ENCODE results near the gene ANGEL1.

ANGEL1 gene

GRCh38 chr14:76763096-76764041 is 49.3 kb downstream of the ANGEL1 start:
- peak; percentile 17 to 60 for DNase-seq

- no peak for DNase-seq
Observed at GRCh38 chr14:76762411-76763095, 50.1 kb downstream of the ANGEL1 start.

DNA sequence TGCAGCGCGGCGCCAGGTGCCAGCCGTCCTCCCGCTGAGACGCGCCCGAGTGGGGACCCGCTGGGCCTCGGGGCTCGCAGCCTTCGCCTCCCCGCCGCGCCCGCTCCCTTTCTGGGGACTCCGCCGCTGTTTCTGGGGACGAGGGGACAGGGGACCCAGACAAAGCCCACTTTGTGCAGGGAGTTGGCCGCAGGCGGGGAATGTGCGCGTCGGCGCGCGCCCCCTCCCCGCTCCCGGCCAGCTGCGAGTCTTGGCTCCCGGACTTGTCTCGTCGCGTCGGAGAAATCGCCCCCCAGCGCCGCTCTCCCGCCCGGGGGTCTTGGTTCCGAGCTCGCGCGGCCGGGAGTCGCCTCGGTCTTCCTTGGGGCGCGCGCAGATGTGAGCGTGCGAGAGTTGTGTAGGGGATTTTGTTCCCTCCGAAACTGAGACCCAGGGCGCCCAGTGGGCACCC is 50.7 kb downstream of the ANGEL1 start:
- DNase-seq, result no peak

- peak in 1 of 2 experiments; percentile 63 for DNase-seq
Observed at GRCh38 chr14:76761136-76761959, 51.3 kb downstream of the ANGEL1 start, which contains the start of gene VASH1. Gene VASH1, plus strand, starts transcription at chr14:76761468. Its CDS starts 1,354 bp downstream, at chr14:76762822.

DNA sequence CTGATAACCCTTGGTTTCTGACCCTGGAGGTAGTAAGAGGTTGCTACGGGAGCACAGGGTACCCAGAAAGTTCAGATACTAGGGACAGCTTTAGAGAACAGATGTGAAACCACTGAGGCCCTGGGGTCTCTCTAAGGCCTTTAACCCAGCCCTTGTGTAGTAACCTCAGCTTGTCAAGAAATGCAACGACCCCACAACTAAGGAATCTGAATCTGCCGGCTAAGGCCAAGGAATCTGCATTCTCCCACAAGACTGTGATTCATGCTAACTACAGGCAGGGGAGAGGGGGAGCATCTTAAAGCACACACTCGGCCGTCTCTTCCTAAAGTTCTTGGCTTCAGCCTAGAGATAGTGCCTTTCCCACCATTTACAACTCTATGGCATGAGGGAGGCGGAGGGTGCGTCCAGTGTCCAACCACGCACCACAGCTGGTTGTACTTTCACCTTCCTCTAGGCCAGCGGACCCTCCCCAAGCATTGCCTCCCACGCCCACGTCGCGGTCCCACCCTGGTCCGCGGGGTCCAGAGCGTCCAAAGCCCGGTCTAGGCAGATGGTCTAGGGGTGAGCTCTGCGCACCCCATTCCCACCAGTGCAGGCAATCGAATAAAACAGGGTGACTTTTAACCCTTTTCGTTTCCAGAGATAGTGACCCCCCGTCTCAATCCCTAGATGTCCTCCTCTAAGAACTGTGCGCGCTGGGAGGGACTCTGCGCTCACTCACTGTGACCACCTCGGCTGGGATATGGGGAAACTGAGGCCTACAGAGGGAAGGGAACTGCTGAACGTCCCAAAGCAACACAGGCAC is 52.1 kb downstream of the ANGEL1 start:
- DNase-seq, result no peak

GRCh38 chr14:76759589-76759988 is 53.1 kb downstream of the ANGEL1 start:
- DNase-seq, result peak in 1 of 2 experiments; percentile 47

- DNase-seq, result no peak
Observed at GRCh38 chr14:76756371-76756750, 56.3 kb downstream of the ANGEL1 start.

DNA sequence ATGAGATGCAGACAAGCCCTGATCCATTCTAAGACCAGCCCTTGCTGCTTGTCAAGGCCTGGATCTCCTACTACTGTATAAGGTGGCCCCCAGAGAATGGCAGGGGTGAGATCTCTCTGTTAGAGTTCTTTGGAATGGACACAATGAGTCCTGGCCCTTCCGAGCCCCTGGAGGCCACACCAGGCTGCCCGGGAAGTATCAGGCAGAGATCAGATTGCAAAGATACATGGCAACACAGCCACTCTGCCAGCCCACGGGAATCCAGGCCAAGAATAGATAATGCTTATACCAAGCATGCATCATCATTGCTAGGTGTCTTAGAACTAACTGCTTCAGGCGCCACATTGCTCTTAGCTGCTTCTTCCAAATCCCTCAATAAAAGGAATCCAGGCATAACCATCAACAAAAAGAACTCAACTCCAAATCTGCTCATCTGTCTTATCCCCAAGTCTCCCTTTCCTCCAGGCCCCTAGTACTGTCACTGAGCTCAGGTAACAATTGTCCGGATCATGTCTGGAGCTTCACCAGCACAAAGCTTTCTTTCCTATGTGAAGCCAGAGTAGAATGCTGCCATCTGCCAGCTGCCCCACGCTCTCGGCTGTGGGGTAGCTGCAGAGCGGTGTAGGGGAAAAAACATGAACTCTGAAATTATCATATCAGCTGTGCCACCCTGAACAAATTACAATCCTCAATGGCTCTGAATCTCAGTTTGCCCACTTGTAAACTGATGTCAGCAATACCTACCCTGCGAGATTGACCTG is 56.9 kb downstream of the ANGEL1 start:
- DNase-seq, result no peak

GRCh38 chr14:76754586-76754985 is 58.1 kb downstream of the ANGEL1 start:
- no peak for DNase-seq

DNA sequence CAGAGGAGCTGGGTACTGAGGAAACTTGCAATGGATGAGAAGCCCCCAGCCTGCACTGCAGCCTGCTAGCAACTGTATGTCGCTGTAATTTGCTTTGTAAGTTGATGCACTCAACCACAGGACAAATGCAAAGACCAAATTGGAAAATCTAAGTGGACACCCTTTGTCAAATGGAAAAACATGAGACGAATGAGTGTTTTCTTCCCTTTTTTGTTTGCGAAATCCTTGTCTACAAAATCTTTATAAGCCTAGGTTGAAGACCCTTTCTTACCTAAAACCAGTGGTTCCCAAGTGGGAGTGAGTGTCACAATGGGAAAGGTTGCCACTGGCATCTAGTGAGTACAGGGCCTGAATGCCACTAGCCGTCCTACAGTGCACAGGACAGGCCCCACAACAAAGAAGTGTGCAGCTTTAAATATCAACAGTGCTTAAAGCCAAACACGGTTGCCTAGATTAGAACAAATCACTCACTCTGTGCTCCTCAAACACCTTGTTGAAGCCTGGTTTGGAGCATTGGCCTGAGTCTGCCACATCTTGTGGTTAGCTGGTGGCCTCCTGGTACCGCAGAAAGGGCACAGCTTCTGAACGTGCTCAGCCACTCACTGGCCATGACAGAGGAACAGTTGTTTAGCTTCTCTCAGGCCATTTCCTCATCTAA is 59.0 kb downstream of the ANGEL1 start:
- DNase-seq, result no peak

DNA sequence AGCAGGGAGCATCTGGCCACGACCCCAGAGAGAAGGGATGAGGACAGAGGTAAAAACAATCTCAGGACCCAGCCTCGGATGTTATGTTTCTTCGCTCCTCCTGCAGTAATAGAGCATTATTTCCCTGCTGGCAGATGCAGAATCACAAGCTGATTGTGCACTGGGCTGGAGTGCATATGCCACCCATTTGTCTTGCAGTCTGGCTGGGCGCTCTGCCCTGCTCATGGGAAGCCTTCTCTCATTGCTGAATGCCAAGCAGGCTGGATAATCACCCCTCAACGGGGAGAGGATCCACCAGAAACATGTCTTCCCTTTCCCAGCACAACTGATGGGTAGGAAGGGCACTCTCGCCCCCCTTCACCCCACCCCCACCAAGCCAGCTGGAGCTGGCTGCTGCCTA is 59.9 kb downstream of the ANGEL1 start:
- DNase-seq, result peak; percentile 25 to 78

DNA sequence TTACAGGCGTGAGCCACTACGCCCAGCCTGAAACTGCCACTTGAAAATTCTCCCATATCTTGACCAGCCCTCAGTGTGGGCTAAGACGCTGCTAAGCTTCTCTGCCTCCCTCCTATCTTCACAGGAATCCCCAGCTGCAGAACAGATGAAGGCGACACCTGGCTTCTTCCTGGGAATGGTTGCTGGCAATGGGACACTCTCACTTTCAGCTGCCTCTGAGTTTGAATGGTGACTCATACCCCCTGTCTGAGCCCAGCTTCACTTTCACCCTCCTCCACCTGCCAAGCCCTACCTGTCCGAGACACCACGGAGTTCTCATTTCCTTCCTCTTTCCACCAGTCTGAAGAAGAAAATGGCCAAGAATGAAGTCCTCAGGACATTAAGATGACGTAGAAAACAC is 69.7 kb downstream of the ANGEL1 start:
- no peak for DNase-seq

GRCh38 chr14:76742185-76742584 is 70.5 kb downstream of the ANGEL1 start:
- DNase-seq, result no peak

GRCh38 chr14:76741074-76741473 is 71.6 kb downstream of the ANGEL1 start:
- no peak for DNase-seq

All from NCI-H446 (cell line).